Esophagus squamous epithelium (tissue), 5 donors: ENCODE measurements around the gene KMT2A. TPM values are rescaled to one million over a fixed set of nuclear protein-coding genes. Genes with fewer than 3 reads are reported as not detected.
A peak's percentile ranks its signal among the peaks of the same experiment; 100 is the strongest.

ENCODE experiments used
- DNase-seq: peaks from one replicate; lab custom pipeline; 2025; lab: John Stamatoyannopoulos, UW
- H3K27ac ChIP-seq, 4 donors: fragments of 200-600 bp; sonication (generic); one replicate each; pipeline ENCODE4 v1.5.1; 2016 to 2019; ENCODE audit warnings: mild to moderate bottlenecking in 1 of 4
- H3K27me3 ChIP-seq, 4 donors: fragments of 200-600 bp; sonication (generic); 1 replicate in 3 of 4; 2 replicates in 1 of 4; pipeline versions ENCODE4 v1.5.1 to v1.6.0; 2017 to 2021; ENCODE audit warnings: antibody characterized with exemption in 1 of 4
- H3K36me3 ChIP-seq, 3 donors: fragments of 200-600 bp; sonication (generic); one replicate each; pipeline ENCODE4 v1.5.1; 2016 to 2019
- H3K4me1 ChIP-seq, 3 donors: fragments of 200-600 bp; sonication (generic); one replicate each; pipeline ENCODE4 v1.5.1; 2017 to 2019
- H3K4me3 ChIP-seq, 4 donors: fragments of 200-600 bp; sonication (generic); 1 replicate in 3 of 4; 2 replicates in 1 of 4; pipeline ENCODE4 v1.5.1; 2016 to 2019; ENCODE audit warnings: mild to moderate bottlenecking in 2 of 4, moderate library complexity in 1 of 4
- H3K9me3 ChIP-seq, 3 donors: fragments of 200-600 bp; sonication (generic); one replicate each; pipeline ENCODE4 v1.5.1; 2016 to 2019
- POLR2A ChIP-seq, 4 donors: fragments of 450-650 bp; IDR thresholded peaks; one replicate each; pipeline ENCODE4 v1.6.1; 2017; ENCODE audit warnings: antibody characterized with exemption in 4 of 4, mild to moderate bottlenecking in 4 of 4, moderate library complexity in 3 of 4
- WGBS, 2 donors: methylation state at CpG; one replicate each; pipeline ENCODE4 v1.1.5; 2018; 5-methylcytosine and 5-hydroxymethylcytosine counted together
- intact Hi-C: fragments of 100-400 bp; cut with DNase I; formaldehyde crosslinking; loops from one replicate; pipeline ENCODE4 v1.15.0; 2022
- total RNA-seq, 4 donors: library from RNA; depleted of rRNA; stranded (reverse); fragments of >200 nt; gene quantifications; one replicate each; pipeline ENCODE4 v1.1.0, GENCODE V29; 2016
- TF ChIP-seq, protein P1 (sequence below), 6 experiments: fragments of 450-650 bp in 4 of 6; fragments of 200-600 bp in 2 of 6; sonication (generic) in 2 of 6; IDR thresholded peaks; one replicate each; pipeline ENCODE4 v1.5.1; 2016 to 2019; ENCODE audit warnings: antibody characterized with exemption in 6 of 6, mild to moderate bottlenecking in 4 of 6, moderate library complexity in 4 of 6
- donor health status: DM: yes; HTN: yes; CAD: no.

KMT2A gene
- total RNA-seq, 4 donors from 2014 or later, result 22.0 to 54.0 (median 29.0) TPM

GRCh38 chr11:118531597-118532084 is 95.3 kb downstream of the KMT2A start:
- H3K9me3 ChIP-seq, result no peaks in the 10 kb centered on the region
- intact Hi-C loops, result no loop called here
- H3K27ac ChIP-seq, result peak overlapping the region in 3 of 4 donors; percentile 7 to 86 (median 66)
- H3K4me3 ChIP-seq, result peak overlapping the region; percentile 72 to 88 (median 80)
- H3K36me3 ChIP-seq, result peaks cover 0 to 13% (median 0%) of the 10 kb centered on the region in 3 donors
- DNase-seq, result no peak
- TF ChIP-seq POLR2A (IDR thresholded peaks at IDR 0.05), result no peak
- TF ChIP-seq, protein P1, sequence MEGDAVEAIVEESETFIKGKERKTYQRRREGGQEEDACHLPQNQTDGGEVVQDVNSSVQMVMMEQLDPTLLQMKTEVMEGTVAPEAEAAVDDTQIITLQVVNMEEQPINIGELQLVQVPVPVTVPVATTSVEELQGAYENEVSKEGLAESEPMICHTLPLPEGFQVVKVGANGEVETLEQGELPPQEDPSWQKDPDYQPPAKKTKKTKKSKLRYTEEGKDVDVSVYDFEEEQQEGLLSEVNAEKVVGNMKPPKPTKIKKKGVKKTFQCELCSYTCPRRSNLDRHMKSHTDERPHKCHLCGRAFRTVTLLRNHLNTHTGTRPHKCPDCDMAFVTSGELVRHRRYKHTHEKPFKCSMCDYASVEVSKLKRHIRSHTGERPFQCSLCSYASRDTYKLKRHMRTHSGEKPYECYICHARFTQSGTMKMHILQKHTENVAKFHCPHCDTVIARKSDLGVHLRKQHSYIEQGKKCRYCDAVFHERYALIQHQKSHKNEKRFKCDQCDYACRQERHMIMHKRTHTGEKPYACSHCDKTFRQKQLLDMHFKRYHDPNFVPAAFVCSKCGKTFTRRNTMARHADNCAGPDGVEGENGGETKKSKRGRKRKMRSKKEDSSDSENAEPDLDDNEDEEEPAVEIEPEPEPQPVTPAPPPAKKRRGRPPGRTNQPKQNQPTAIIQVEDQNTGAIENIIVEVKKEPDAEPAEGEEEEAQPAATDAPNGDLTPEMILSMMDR (IDR thresholded peaks at IDR 0.05), result no peak
- H3K4me1 ChIP-seq, result peaks cover 0 to 43% (median 23%) of the 10 kb centered on the region in 3 donors
- WGBS, 2 donors, result 3 to 19% methylated on average over 6 to 11 of the region's 12 CpGs
- H3K27me3 ChIP-seq, result no peaks in the 10 kb centered on the region

GRCh38 chr11:118532091-118532490 is 95.8 kb downstream of the KMT2A start:
- peaks cover 0 to 13% (median 0%) of the 10 kb centered on the region in 3 donors for H3K36me3 ChIP-seq
- peak overlapping the region in 2 of 4 donors; percentile 7 to 86 for H3K27ac ChIP-seq
- peak overlapping the region in 2 of 4 donors; percentile 80 to 88 for H3K4me3 ChIP-seq
- DNase-seq, result no peak
- intact Hi-C loops, result no loop called here
- 80% methylated on average over 4 of the region's 10 CpGs; no CpG with 5 or more reads in 1 of the 2 donors for WGBS, 2 donors
- H3K4me1 ChIP-seq, result peaks cover 0 to 39% (median 23%) of the 10 kb centered on the region in 3 donors
- TF ChIP-seq, protein P1 (IDR thresholded peaks at IDR 0.05), result no peak
- no peak for TF ChIP-seq POLR2A (IDR thresholded peaks at IDR 0.05)
- H3K9me3 ChIP-seq, result no peaks in the 10 kb centered on the region
- no peaks in the 10 kb centered on the region for H3K27me3 ChIP-seq

DNA sequence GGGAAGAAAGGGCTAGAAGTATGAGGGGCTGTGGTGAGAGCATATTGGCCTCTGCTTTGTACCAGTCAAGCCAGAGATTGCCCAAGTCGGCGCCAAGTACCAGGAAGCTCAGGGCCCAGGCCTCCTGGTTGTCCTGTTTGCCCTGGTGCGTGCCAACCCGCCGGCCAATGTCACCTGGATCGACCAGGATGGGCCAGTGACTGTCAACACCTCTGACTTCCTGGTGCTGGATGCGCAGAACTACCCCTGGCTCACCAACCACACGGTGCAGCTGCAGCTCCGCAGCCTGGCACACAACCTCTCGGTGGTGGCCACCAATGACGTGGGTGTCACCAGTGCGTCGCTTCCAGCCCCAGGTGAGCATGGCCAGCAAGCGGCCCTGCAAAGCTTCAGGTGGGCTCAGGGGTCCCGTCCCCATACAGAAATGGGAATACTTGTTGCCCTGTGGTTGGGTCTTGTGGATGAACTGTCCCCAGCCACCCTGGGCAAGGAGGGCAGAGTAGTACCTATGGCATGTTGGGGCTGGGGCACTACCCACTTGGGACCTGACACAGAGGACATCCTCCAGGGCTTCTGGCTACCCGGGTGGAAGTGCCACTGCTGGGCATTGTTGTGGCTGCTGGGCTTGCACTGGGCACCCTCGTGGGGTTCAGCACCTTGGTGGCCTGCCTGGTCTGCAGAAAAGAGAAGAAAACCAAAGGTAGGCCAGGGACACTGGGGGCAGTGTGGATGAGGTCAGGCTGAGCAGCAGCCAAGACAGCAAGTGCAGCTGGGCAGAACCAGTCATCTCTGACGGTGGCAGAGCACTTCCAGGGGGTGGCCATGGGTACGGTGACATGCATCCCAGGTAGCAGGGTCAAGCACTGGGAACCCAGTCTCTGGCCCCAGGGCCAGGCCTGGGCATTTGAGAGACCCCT is 96.8 kb downstream of the KMT2A start:
- intact Hi-C loops, result no loop called here
- H3K4me1 ChIP-seq, result peaks cover 0 to 39% (median 23%) of the 10 kb centered on the region in 3 donors
- H3K36me3 ChIP-seq, result peaks cover 0 to 13% (median 0%) of the 10 kb centered on the region in 3 donors
- H3K4me3 ChIP-seq, result no peak overlapping the region
- WGBS, 2 donors, result 50 to 70% methylated on average over 2 to 5 of the region's 19 CpGs
- DNase-seq, result no peak
- no peaks in the 10 kb centered on the region for H3K27me3 ChIP-seq
- TF ChIP-seq POLR2A (IDR thresholded peaks at IDR 0.05), result no peak
- no peak overlapping the region for H3K27ac ChIP-seq
- H3K9me3 ChIP-seq, result no peaks in the 10 kb centered on the region

GRCh38 chr11:118533769-118534729 is 97.8 kb downstream of the KMT2A start:
- H3K27me3 ChIP-seq, result no peaks in the 10 kb centered on the region
- no peak overlapping the region for H3K27ac ChIP-seq
- no peaks in the 10 kb centered on the region for H3K9me3 ChIP-seq
- intact Hi-C loops, result no loop called here
- DNase-seq, result no peak
- no peak for TF ChIP-seq POLR2A (IDR thresholded peaks at IDR 0.05)
- TF ChIP-seq, protein P1 (IDR thresholded peaks at IDR 0.05), result no peak
- no peak overlapping the region for H3K4me3 ChIP-seq
- 67 to 91% methylated on average over 6 to 15 of the region's 27 CpGs for WGBS, 2 donors
- H3K4me1 ChIP-seq, result peaks cover 0 to 37% (median 23%) of the 10 kb centered on the region in 3 donors
- peaks cover 0 to 13% (median 0%) of the 10 kb centered on the region in 3 donors for H3K36me3 ChIP-seq

GRCh38 chr11:118535261-118535660 is 99.0 kb downstream of the KMT2A start:
- Histone ChIP-seq H3K27ac (no peak overlapping the region), H3K4me1 (peaks cover 0 to 24% (median 11%) of the 10 kb centered on the region in 3 donors), H3K27me3 (no peaks in the 10 kb centered on the region), H3K4me3 (no peak overlapping the region), H3K36me3 (peaks cover 0 to 13% (median 0%) of the 10 kb centered on the region in 3 donors), H3K9me3 (no peaks in the 10 kb centered on the region)
- intact Hi-C loops, result no loop called here
- WGBS, 2 donors, result 81 to 87% methylated on average over 9 of the region's 9 CpGs
- DNase-seq, result no peak
- TF ChIP-seq, protein P1 (IDR thresholded peaks at IDR 0.05), result no peak
- no peak for TF ChIP-seq POLR2A (IDR thresholded peaks at IDR 0.05)
